CD4-positive, alpha-beta T cell (primary cell): ENCODE measurements around the gene UVSSA. TPM values are rescaled to one million over a fixed set of nuclear protein-coding genes. Genes with fewer than 3 reads are reported as not detected.

ENCODE experiments used
- ATAC-seq: fragments of 200-7000 bp; cut with Tn5 transposase; one replicate; pipeline ENCODE4 v1.10.0; 2022; ENCODE audit warnings: mild to moderate bottlenecking; ENCODE audit not compliant: poor library complexity
- CTCF ChIA-PET: fragments of 350-600 bp; sonication (Branson Sonifier 250); formaldehyde crosslinking; loops from one replicate; lab custom pipeline; 2021; ENCODE audit warnings: antibody characterized with exemption, inconsistent platforms; lab: Charles Lee
- POLR2A ChIA-PET: fragments of 350-600 bp; sonication (Branson Sonifier 250); formaldehyde crosslinking; loops from one replicate; lab custom pipeline; 2021; ENCODE audit warnings: antibody characterized with exemption, inconsistent platforms; lab: Charles Lee
- DNase-seq, 14 experiments: peaks; one replicate each; pipeline ENCODE4 v3.0.0-alpha.2; 2013 to 2020; ENCODE audit warnings: mixed read lengths in 2 of 14
- H3K27ac ChIP-seq, 2 donors: one replicate each; pipeline versions ENCODE4 v1.5.1 to v1.7.0; 2013; ENCODE audit warnings: low read length in 2 of 2, low read depth in 1 of 2, mild to moderate bottlenecking in 1 of 2
- H3K27me3 ChIP-seq, 2 experiments: 1 replicate in 1 of 2; 2 replicates in 1 of 2; pipeline versions ENCODE4 v1.6.1 to v1.7.0; 2013; ENCODE audit warnings: low read length in 2 of 2, control low read depth in 1 of 2, mild to moderate bottlenecking in 1 of 2, moderate library complexity in 1 of 2; ENCODE audit not compliant: insufficient read depth in 2 of 2, control insufficient read depth in 1 of 2
- H3K36me3 ChIP-seq: one replicate; pipeline ENCODE4 v1.6.1; 2013; ENCODE audit warnings: low read length, control low read depth; ENCODE audit not compliant: insufficient read depth
- H3K4me1 ChIP-seq: one replicate; pipeline ENCODE4 v1.6.1; 2013; ENCODE audit warnings: low read length, control low read depth; ENCODE audit not compliant: insufficient read depth
- H3K4me3 ChIP-seq: one replicate; pipeline ENCODE4 v1.5.1; 2013; ENCODE audit warnings: mild to moderate bottlenecking, low read length, moderate library complexity
- H3K9me3 ChIP-seq, 2 experiments: 1 replicate in 1 of 2; 2 replicates in 1 of 2; pipeline versions ENCODE4 v1.6.1 to v1.7.0; 2013; ENCODE audit warnings: low read length in 2 of 2, mild to moderate bottlenecking in 2 of 2, control low read depth in 1 of 2, moderate library complexity in 1 of 2; ENCODE audit not compliant: control insufficient read depth in 1 of 2, insufficient read depth in 1 of 2
- H3K27ac Mint-ChIP-seq: one replicate; pipeline ENCODE4 v1.8.0; 2020; ENCODE audit warnings: mixed read lengths
- H3K27me3 Mint-ChIP-seq: one replicate; pipeline ENCODE4 v1.8.0; 2021; ENCODE audit warnings: mixed read lengths
- H3K36me3 Mint-ChIP-seq: one replicate; pipeline ENCODE4 v1.8.0; 2021; ENCODE audit warnings: low read depth, mixed read lengths
- H3K4me1 Mint-ChIP-seq: one replicate; pipeline ENCODE4 v1.8.0; 2021; ENCODE audit warnings: low read depth, mixed read lengths
- H3K4me3 Mint-ChIP-seq: one replicate; pipeline ENCODE4 v1.8.0; 2020; ENCODE audit warnings: mild to moderate bottlenecking, mixed read lengths
- H3K9me3 Mint-ChIP-seq: one replicate; pipeline ENCODE4 v1.8.0; 2020; ENCODE audit warnings: mixed read lengths
- intact Hi-C, 2 experiments: fragments of 100-400 bp; cut with DNase I in 1 of 2; cut with micrococcal nuclease in 1 of 2; formaldehyde crosslinking; loops; one replicate each; pipeline versions ENCODE4 v1.15.1 to v1.9.0; 2023 to 2025; cut with DNase I, micrococcal nuclease
- total RNA-seq, 174 experiments: library from RNA in 2 of 174; stranded (reverse) in 2 of 174; gene quantifications; one replicate each; pipeline ENCODE4 v1.2.3 and lab custom pipeline; 2021 to 2026
- TF ChIP-seq, protein P1 (sequence below): fragments of 200-600 bp; IDR thresholded peaks from one replicate; pipeline ENCODE4 v1.8.0; 2022; ENCODE audit warnings: antibody characterized with exemption, mild to moderate bottlenecking

The UVSSA gene
- total RNA-seq, 2 experiments from 2014 or later = 31.1 to 33.1 TPM

DNA sequence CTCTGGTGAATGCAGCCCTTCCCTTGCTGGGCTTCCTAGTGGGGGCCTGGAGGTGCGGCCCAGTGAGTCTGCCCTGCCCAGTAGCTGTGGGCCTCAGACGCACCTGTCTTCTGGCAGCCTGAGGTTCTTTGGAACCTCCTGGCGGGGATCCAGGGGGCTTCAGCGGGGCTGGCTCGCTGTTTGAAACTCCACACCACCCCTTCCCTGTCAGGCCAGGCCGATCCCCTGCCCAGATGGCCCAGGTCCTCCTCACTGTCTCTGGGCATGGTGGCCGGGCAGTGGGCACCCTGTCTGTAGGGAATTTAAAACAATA is 69.9 kb downstream of the UVSSA start:
- ATAC-seq = no peak
- Histone ChIP-seq H3K27ac (no peak overlapping the region), H3K36me3 (no peaks in the 10 kb centered on the region), H3K4me1 (no peaks in the 10 kb centered on the region), H3K9me3 (peaks cover 0 to 37% of the 10 kb centered on the region in 2 experiments), H3K4me3 (no peak overlapping the region), H3K27me3 (peaks cover 32 to 43% of the 10 kb centered on the region in 2 experiments)
- no peaks in the 10 kb centered on the region for H3K4me1 Mint-ChIP-seq
- ChIA-PET POLR2A (no interaction called here), CTCF (no interaction called here)
- no peaks in the 10 kb centered on the region for H3K36me3 Mint-ChIP-seq
- H3K4me3 Mint-ChIP-seq = no peak overlapping the region
- peak in 1 of 14 experiments; percentile 7 for DNase-seq
- intact Hi-C loops = no loop called here
- TF ChIP-seq, protein P1, sequence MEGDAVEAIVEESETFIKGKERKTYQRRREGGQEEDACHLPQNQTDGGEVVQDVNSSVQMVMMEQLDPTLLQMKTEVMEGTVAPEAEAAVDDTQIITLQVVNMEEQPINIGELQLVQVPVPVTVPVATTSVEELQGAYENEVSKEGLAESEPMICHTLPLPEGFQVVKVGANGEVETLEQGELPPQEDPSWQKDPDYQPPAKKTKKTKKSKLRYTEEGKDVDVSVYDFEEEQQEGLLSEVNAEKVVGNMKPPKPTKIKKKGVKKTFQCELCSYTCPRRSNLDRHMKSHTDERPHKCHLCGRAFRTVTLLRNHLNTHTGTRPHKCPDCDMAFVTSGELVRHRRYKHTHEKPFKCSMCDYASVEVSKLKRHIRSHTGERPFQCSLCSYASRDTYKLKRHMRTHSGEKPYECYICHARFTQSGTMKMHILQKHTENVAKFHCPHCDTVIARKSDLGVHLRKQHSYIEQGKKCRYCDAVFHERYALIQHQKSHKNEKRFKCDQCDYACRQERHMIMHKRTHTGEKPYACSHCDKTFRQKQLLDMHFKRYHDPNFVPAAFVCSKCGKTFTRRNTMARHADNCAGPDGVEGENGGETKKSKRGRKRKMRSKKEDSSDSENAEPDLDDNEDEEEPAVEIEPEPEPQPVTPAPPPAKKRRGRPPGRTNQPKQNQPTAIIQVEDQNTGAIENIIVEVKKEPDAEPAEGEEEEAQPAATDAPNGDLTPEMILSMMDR = no peak
- no peak overlapping the region for H3K27ac Mint-ChIP-seq
- H3K27me3 Mint-ChIP-seq = peaks cover 74% of the 10 kb centered on the region
- no peaks in the 10 kb centered on the region for H3K9me3 Mint-ChIP-seq

- no peak overlapping the region for H3K27ac ChIP-seq
- H3K4me1 ChIP-seq = no peaks in the 10 kb centered on the region
- peaks cover 74% of the 10 kb centered on the region for H3K27me3 Mint-ChIP-seq
- TF ChIP-seq, protein P1 = no peak
- peaks cover 26 to 41% of the 10 kb centered on the region in 2 experiments for H3K27me3 ChIP-seq
- H3K36me3 Mint-ChIP-seq = no peaks in the 10 kb centered on the region
- H3K27ac Mint-ChIP-seq = no peak overlapping the region
- ATAC-seq (no peak), DNase-seq (peak in 1 of 14 experiments; percentile 3)
- ChIA-PET POLR2A (no interaction called here), CTCF (no interaction called here)
- H3K4me1 Mint-ChIP-seq = no peaks in the 10 kb centered on the region
- no peaks in the 10 kb centered on the region for H3K9me3 Mint-ChIP-seq
- H3K4me3 ChIP-seq = no peak overlapping the region
- intact Hi-C loops = no loop called here
- H3K36me3 ChIP-seq = no peaks in the 10 kb centered on the region
- no peak overlapping the region for H3K4me3 Mint-ChIP-seq
- peaks cover 0 to 33% of the 10 kb centered on the region in 2 experiments for H3K9me3 ChIP-seq
Observed at GRCh38 chr4:1417522-1418390, 70.7 kb downstream of the UVSSA start.

DNA sequence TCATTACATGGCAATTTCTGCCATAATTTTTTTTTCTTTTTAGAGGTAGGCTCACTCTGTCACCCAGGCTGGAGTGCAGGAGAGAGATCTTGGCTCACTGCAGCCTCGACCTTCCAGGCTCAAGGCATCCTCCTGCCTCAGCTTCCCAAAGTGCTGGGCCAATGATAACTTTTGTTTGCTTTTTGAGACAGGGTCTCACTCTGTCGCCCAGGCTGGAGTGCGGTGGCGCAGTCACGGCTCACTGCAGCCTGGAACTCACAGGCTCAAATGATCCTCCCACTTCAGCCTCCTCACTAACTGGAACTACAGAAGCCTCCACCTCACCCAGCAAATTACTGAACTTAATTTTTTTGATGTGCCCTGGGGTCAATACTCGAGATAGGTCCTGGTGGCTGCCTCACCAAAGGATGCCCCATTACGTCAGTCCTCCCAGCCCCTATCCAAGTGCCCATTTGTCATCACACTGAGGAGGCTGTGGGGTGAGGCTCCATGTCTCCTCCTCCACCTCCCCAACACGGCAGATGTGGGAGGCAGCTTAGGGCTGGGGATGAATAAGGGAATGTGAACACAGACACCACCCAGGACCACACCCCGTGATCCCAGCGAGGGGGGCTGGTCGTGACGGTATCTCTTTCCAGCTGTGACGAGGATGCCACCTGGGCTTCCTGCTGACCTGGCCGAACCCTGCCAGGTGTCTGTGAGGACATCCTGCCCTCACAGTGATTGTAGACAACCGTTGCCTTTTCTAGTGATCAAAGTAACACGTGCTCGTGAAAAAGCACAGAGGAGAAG is 71.7 kb downstream of the UVSSA start:
- Mint-ChIP-seq H3K27ac (no peak overlapping the region), H3K36me3 (no peaks in the 10 kb centered on the region), H3K4me3 (no peak overlapping the region), H3K9me3 (no peaks in the 10 kb centered on the region), H3K4me1 (no peaks in the 10 kb centered on the region), H3K27me3 (peaks cover 64% of the 10 kb centered on the region)
- H3K36me3 ChIP-seq = no peaks in the 10 kb centered on the region
- ATAC-seq = no peak
- TF ChIP-seq, protein P1 = no peak
- H3K27ac ChIP-seq = no peak overlapping the region
- DNase-seq = no peak
- POLR2A ChIA-PET = no interaction called here
- H3K4me3 ChIP-seq = no peak overlapping the region
- peaks cover 22 to 35% of the 10 kb centered on the region in 2 experiments for H3K27me3 ChIP-seq
- CTCF ChIA-PET = no interaction called here
- H3K9me3 ChIP-seq = peaks cover 0 to 24% of the 10 kb centered on the region in 2 experiments
- intact Hi-C loops = no loop called here
- H3K4me1 ChIP-seq = no peaks in the 10 kb centered on the region
